Inflammatory macrophage (primary cell): ENCODE results near the gene SELENOS.

Experiments
- DNase-seq, 2 donors: peaks; one replicate each; pipeline ENCODE4 v3.0.0-alpha.2; 2020 to 2022

The SELENOS gene

DNA sequence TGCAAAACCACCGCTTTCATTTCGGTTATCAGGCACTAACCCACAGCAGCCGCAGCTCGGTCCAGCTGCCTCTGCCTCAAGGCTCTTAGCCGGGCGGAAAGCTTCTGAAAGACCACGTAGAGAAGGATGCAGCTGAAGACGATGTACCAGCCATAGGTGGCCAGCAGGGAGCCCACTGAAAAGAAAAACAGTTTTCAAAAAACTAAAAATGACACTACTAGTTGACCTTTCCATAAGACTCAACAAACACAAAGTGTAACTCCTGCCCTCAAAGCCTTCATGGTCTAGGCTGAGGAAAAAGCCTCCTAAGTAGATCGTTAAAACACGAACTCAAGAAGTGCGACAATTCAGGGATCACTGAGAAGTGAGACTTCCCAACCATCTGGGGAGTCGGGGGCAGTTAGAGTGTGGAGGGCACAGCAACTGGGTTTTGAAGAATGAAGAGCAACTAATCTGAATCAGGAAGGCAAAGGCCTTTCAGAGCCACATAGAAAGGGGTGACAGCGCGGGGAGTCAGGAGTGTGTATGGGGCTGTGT lies 716 bp downstream of the SELENOS start:
- peak in 1 of 2 donors; percentile 15 for DNase-seq

DNA sequence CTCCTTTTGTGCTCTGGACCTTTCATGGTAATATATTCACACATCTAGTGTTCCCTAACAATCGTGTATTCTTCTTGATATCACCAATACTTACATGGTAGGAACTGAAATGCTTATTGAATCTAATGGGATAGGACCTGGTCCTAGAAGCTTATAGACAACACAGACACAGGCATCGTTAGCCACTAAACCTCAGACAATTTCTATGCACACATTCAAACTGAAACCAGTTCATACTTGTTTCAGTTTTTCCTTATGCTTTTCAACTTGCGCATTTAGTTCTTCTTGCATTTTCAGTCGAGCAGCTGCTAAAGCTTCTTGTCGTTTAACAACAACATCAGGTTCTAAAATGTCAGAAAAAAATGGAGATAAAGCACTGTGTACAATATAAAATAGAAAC lies 2.3 kb downstream of the SELENOS start:
- no peak for DNase-seq

DNA sequence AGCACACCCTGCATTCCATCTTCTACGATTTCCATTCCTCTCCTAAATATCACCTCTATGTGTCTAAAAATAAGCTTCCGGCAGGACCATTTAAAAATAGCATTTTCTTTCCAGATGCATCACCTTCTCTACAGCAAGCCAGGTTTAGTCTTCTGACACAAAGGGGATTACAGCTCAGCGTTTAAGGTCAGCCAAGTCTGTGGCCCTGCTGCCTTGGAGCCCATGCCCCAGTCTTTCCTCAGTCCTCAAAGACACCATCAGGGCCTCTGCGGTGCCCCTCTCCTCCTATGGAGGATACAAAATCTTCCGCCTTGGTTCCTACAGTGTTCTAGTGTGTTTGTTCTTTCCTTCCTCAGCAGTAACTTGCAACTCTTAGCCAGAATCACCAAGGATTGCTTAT lies 3.8 kb downstream of the SELENOS start:
- DNase-seq: no peak

DNA sequence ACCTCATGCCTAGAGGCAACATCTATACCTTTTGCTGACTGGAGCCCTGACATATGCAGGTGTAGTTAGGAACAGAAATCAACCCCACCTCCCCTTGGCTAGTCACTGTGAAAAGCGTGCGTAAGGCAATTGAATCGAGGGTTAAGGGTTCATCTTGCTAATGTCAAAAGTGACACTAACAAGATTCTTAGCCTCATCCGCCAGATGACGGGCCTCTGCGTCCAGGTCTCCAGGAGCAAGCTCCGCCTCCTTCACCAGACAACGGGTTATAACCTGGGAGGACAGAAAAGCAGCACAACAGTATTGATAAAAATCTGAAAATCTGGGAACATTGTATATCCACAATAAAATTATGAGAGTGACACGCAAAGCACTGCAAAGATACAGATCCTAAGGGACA lies 4.7 kb downstream of the SELENOS start:
- DNase-seq: no peak

DNA sequence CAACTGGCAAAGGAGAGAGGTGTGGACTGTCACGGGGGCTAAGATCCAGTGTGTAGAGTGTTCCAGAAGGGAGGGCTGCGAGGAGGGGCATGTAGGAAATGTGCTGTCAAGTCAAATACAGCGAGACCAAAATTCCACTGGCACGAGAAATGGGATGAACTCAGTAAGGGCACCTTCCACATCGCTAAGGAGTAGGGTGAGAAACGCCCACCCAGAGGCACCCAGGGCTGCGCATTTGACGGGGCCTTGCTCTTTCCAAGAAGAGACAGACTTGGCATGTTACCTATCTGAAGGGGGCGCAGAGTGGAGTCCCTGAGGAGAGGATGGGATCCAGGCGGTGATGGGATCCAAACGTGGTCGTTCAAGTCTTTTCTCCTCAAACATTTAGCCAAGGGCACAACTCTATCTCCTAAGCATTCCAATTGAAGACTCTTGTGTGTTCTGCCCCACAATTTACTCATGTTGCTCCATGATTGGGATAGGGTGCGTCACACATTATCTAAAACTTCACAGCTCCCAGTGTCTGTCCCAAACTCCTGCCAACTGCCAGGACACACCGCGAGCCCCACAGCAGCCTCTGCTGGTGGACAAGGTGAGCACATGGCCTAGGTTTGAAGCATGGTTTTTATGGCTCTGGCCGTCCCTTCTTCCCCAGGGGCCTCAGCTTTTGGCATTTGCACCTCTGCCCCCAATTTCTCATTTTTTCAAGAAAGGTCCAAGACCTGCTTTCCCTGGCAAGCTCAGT lies 7.6 kb downstream of the SELENOS start:
- DNase-seq: no peak

DNA sequence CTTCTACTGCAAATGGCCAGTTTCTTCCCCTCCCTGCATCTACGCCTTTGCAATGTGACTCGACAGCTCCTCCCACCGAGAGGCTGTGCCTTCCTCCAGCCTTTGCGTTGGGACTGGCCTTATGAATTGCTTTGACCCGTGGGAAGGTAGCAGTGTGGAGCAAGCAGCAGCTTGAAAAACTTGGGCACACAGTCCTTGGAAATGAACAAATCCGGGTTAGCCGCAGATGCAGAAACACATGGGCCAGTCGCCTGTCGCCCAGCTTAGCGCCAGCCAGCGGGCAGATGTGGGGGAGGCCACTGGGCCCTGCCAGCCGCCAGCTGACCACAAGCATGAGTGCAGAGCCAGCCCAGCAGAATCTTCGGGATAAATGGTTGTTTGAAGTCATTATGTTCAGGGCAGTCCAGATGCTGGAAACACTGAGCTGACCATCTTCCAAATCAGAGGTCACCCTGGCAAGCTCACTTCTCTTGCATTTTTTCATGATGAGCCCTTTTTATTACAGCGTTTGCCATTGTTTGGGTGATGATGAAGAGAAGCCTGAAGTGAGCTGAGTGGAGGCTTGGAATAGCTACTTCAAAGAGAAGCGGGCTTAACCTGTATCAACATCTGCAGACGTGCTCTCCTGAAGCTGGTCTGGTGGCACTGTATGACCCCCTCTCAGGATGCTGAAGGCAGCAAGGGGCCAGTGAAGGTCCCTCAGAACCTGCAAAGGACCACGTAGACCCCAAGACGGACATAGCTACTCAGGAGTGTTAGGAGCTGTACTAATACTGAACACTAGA lies 9.8 kb downstream of the SELENOS start:
- DNase-seq: peak in 1 of 2 donors; percentile 21

DNA sequence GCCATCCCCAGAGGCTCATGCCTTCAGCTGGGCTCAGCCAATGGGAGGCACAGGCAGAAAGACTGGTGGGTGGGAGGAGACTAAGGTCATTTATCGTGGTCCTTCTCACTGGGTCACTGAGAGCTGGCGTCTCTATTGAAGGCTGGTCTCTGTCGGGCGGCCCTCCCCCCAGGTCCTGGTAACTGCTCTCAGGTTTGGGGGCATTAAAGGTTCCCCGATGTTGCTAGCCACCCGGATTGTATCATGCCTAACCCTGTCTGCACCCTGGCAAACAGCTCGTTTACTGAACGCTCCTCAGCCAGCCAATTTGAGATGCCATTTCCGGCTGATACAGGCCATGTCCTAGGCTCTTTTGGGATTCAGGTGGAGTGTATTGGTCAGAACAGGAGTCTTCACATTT lies 10.5 kb downstream of the SELENOS start:
- DNase-seq: no peak

DNA sequence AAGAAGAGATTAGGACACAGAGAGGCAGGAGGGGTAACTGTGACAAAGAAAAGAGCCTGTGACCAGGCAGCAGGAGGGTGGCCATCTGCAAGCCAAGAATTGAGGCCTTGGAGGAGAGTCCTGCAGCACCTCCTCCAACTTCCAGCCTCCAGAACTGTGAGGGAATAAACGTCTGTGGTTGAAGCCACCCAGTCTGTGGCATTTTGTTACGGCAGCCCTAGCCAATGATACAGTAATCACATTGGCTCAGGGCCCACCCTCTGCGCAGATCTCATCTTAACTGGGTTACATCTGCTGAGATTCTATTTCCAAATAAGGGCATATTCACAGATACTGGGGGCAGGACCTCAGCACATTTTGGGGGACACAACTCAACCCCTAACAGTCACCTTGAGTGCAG lies 11.3 kb downstream of the SELENOS start:
- no peak for DNase-seq

DNA sequence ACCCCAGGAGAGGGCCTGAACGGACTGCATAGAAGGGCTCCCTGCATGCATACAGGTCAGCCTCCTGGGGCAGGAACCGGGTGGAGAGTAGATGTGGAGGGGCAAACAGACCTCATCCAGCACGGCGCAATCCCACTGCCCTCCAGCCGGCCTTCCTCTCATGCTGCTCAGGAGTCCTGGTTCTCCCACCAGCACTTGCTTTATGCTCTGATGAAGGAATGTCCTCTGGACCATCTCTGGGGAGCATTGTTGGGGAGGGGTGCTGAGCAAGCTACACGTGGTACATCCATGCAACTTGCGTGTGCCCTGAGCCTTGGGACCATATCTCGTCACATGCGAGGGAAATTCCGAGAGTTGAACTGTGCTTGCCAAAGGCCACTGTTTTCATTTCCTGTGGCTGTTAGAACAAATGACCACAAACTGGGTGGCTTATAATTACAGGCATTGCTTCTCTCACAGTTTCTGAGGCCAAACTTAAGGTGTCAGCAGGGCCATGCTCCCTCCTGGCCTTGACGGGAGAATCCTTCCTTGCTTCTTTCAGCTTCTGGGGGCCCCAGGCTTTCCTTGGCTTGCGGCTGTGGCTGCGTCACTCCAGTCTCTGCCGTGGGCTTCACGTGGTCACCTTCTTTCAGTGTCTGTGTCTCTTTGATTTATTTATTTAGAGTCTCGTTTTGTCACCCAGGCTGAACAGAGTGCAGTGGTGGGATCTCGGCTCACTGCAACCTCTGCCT lies 12.2 kb downstream of the SELENOS start:
- no peak for DNase-seq

DNA sequence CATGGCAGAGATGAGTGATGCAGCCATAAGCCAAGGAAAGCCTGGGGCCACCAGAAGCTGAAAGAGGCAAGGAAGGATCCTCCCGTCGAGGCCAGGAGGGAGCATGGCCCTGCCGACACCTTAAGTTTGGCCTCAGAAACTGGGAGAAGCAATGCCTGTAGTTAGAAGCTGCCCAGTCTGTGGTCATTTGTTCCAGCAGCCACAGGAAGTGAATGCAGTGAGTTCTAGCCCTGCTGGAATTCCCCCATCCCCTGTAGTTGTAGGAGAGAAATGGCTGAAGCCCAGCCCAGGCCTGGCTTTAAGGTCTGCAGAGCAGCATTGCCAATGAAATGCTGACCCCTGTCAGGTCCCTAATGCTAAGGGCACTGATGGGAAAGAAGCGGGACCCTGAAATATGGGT lies 13.3 kb downstream of the SELENOS start:
- no peak for DNase-seq

DNA sequence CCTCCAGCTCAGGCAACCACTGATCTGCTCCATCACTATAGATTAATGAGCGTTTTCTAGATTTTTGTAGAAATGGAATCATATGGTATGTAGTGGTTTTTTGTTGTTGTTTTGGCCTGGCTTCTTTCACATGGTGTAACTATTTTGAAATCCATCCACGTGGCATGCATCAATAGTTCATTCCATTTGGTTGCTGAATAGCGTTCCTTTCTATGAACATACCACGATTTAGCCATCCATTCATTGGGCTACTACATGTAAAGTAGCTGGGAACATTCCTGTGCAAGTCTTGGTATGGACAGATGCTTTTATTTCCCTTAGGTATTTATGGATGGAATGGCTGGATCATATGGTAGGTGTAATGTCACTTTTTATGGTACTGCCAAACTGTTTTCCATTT lies 14.7 kb downstream of the SELENOS start:
- no peak for DNase-seq

DNA sequence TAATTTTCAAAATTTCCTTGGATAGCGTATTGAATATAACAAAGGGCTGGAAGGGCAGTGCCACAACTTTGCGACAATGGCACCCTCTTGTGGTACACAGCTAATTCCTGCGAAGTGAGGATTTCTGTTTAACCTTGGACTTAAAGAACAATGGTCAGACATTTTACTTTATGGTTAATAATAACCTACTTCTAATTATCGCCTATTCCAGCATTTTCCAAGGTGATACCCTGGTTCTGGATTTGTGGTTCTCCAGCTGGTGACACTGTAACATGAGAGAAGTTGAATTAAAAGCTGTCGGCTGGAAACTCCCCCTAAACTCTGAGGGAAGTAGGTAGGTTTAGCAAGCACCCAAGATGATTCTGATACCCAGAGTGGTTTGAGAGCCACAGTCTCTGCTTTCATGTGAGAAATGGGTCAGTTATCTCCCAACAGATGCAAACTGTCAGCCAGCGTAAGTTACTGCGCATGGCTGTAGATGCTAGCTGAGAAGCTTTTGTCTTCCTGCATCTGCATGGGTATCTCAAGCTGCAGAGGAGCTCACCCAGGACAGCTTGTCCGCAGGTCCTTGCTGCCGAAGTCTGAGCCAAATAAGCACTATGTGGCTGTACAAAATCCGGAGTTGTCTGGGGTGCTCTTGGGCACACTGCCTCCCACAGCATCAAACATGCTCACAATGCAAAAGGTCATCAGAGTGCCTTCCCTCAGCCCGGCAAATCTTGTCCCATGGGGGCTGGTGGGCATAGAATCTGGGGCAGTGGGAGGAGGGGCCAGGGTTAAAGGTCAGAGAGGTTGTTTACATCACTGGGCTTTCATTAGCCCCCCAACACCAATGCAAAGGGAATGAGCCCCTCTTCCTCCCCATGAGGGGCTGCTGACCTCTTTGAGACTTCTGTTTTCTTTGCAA lies 18.8 kb downstream of the SELENOS start:
- DNase-seq: peak; percentile 72 to 77

DNA sequence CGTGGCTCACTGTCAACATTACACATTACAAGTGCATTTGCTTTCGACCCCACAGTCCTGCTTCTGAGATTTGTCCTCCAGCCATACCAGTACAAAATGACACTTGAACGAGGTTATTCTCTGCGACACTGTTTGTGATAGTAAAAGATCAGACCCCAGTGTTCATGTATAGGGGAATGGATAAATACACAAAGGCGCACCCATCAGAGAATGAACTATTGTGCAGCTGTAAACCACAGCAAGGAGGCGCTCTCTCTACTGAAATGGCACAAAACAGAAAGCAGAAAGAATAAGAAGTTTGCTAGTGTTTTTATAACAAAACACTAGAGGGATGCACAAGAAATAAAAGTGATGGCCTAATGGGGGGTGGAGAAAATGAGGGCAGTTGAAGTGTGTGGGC lies 20.5 kb downstream of the SELENOS start:
- peak; percentile 19 to 34 for DNase-seq

DNA sequence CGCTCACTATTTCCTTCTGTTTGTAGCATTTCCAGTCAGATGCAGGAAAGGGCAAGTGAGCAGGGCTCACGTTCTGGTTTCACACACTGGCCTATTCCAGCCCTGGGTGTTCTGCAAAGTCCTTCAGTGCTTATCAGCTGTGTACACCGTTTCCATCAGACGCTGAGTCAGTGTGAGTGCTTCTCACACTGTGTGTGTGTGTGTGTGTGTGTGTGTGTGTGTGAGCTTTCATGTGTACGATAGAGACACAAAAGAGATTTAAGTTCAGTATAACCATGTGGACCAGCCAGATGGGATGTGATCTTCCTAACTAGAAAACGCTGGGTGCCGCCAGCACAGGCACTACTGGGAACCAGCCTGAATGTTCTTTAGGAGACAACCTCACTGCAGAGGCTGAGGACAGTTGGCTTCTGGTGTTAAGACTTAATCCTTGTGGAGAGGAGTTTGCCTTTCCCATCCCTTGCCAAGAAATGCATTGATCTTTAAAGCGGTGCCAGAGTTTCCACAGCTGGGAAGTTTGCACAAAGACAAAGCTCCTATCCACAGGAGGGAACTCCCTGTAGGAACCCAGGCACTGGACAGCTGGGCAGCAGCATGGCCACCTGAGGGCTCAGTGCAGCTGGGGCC lies 21.6 kb downstream of the SELENOS start:
- no peak for DNase-seq

DNA sequence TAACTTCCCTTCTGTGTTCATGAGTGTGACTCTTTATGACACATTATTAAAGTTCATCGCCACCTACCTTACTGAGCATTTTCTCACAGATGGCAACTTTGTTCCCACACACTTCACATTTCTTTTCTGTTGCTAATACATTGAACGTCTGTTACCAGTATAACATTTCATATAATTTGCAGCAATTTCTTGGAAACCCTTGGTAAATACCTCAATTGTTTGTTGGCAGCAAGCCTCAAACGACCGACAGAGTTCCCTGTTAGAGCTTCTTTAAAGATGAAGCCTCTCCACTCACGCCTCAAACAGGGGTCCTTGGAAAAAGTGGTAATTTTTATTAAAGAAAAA lies 22.3 kb downstream of the SELENOS start:
- DNase-seq: no peak

DNA sequence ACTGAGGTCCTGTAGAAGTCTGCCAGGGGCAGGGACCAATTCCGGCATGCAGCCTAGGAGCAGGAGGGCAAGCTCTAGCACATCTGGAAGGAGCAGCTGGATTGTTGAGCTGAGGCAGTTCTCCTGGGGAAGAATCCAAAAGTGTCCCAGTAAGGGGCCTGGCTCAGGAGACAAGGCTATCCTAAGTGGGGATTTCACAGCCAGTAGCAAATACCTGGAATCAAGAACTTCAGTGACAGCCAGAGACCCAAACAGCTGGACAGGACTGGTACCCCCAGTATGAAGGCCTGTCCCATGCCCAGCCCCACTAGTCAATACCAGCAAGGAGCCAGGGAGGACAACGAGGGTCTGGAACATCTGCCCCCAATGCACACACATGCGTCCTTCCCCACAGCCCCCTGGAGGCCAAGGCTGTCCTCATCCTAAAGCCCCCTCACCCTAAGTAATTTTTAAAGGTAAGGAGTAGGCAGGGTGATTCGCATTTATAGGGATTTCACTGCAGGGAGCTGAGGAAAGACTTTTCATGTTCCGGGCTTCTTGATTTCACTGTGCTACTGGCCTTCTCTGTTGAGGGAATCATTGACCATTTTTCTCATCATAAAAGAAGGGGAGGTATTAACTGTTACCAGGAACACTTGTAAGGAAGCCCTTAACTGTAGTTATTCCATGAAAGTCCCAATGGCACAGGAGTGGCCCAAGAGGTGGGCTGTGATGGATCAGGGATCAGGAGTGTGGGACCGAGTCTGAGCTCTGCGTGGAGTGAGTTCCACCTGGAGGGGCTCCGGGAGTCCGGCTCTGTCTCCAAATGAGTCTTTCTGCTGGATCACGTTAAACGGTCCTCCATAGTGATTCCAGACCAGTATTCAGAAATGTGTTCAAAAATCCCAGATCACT lies 22.9 kb downstream of the SELENOS start:
- DNase-seq: no peak

DNA sequence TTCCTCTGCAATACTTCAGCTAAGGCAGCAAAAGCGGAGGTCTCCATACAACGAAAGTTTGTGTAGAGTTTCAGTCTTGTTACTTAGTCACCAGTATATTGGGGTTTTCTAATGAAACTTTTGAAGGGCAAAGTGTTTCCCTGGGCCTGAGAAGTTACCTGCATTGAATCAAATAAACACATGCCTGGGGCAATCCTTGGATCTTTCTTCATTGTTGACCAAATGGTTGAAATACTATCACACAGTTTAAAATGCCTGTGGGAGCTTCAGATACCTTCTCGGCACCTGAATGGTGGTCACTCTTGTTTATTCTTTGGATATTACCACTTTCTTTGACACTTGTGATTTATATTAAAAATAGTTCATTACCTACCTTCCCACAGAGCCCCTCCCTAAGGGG lies 24.4 kb downstream of the SELENOS start:
- DNase-seq: no peak

DNA sequence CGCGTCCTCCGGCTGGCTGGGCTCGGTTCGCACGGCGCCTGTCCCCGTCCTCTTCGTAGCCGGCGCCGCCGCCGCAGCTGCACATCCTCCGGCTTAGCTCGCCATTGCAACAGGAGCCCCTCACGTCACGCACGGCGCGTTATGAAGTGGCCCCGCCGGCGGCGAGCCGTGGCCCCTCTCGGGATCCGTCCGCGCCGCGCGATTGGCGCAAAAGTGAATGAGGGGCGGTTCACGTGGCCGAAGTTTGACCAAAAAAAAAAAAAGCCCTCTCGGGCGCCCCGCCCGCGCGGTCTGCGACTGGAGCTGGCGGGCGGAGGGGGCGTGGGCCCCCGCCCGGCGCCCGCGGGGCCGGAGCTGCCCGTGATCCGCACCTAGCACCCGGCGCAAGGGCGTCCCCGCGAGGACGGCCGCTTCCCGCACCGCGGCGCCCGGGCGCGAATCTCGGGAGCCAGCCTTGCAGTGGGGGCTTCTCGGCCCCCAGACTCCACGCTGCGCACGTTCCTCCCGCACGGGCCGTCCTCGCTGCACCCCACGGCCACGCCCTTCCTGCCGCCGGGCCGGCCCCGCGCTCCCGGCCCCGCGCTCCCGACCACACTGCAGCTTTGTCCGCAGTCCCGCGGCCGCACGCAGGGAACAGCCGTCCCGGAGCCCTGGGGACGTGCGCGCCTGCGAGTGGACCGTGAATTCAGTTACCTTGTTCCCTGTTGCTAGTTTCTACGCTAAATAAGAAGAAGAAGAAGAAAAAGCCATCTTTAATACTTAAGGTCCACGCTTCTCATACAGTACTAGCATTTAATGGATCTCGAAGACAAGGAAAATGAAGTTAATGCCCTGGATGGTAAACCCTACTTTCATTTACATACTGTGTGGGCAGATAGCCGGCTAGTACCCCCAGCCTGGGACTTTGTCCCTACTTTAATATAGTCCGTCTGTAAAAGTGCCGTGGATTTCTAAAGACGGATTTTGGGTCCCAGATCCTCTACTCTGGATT lies 25.2 kb downstream of the SELENOS start, which contains the start of gene CHSY1:
Gene CHSY1 (minus strand): TSS at position 219 of the 991 bp plus-strand sequence. CDS start 592 bp downstream, outside the sequence.
- peak; percentile 94 to 95 for DNase-seq
